OCI-LY1 (cell line): Measurements from ENCODE around the gene PARS2.

Experiments used
- H2AFZ ChIP-seq: fragments of 200-600 bp; sonication (generic), shearing (Covaris generic); 2 replicates; pipeline ENCODE4 v1.6.0; 2014; ENCODE audit warnings: antibody characterized with exemption, mild to moderate bottlenecking, low read length
- H3F3A ChIP-seq: fragments of 200-600 bp; sonication (generic), shearing (Covaris generic); 2 replicates; pipeline ENCODE4 v1.6.0; 2014; ENCODE audit warnings: mild to moderate bottlenecking, antibody characterized with exemption, low read length, moderate library complexity; ENCODE audit not compliant: insufficient read depth
- H3K27ac ChIP-seq: fragments of 200-600 bp; sonication (generic); 2 replicates; pipeline ENCODE4 v1.5.1; 2014; ENCODE audit warnings: low read length, mixed run types, mild to moderate bottlenecking, low read depth; ENCODE audit not compliant: poor library complexity, severe bottlenecking
- H3K27me3 ChIP-seq: fragments of 200-600 bp; sonication (generic); 2 replicates; pipeline ENCODE4 v1.6.0; 2014; ENCODE audit warnings: antibody characterized with exemption, mild to moderate bottlenecking, low read length, moderate library complexity; ENCODE audit not compliant: insufficient read depth
- H3K36me3 ChIP-seq: fragments of 200-600 bp; sonication (generic); 2 replicates; pipeline ENCODE4 v1.6.1; 2014; ENCODE audit warnings: mild to moderate bottlenecking, antibody characterized with exemption, low read length, moderate library complexity, mixed read lengths; ENCODE audit not compliant: insufficient read depth
- H3K4me1 ChIP-seq: fragments of 200-600 bp; sonication (generic); 2 replicates; pipeline ENCODE4 v1.5.1; 2014; ENCODE audit warnings: mild to moderate bottlenecking, low read length, moderate library complexity; ENCODE audit not compliant: insufficient read depth, severe bottlenecking
- H3K4me2 ChIP-seq: fragments of 200-600 bp; sonication (generic), shearing (Covaris generic); 2 replicates; pipeline ENCODE4 v1.6.1; 2014; ENCODE audit warnings: low read length
- H3K4me3 ChIP-seq: fragments of 200-600 bp; sonication (generic); 2 replicates; pipeline ENCODE4 v1.5.1; 2014; ENCODE audit warnings: low read length, low read depth, mild to moderate bottlenecking, mixed read lengths; ENCODE audit not compliant: poor library complexity, severe bottlenecking
- H3K79me2 ChIP-seq: fragments of 200-600 bp; shearing (Covaris generic); 2 replicates; pipeline ENCODE4 v1.6.1; 2016; ENCODE audit warnings: mixed run types, low read length, mixed read lengths; ENCODE audit not compliant: insufficient read depth
- H3K9ac ChIP-seq: fragments of 200-600 bp; sonication (generic), shearing (Covaris generic); 2 replicates; pipeline ENCODE4 v1.6.1; 2014; ENCODE audit warnings: mild to moderate bottlenecking, low read length, mixed read lengths
- H3K9me2 ChIP-seq: fragments of 200-600 bp; sonication (generic), shearing (Covaris generic); 2 replicates; pipeline ENCODE4 v1.6.1; 2014; ENCODE audit warnings: low read depth, mild to moderate bottlenecking, low read length, mixed read lengths
- H3K9me3 ChIP-seq: fragments of 200-600 bp; shearing (Covaris generic); 2 replicates; pipeline ENCODE4 v1.6.1; 2014; ENCODE audit warnings: low read length, mixed read lengths
- H4K20me1 ChIP-seq: fragments of 200-600 bp; sonication (generic), shearing (Covaris generic); 2 replicates; pipeline ENCODE4 v1.6.0; 2016; ENCODE audit warnings: mild to moderate bottlenecking, low read length; ENCODE audit not compliant: insufficient read depth
- CTCF ChIP-seq: fragments of 200-600 bp; sonication (generic), shearing (Covaris generic); IDR thresholded peaks from 2 replicates; pipeline ENCODE4 v1.5.1; 2017; ENCODE audit warnings: mild to moderate bottlenecking, antibody characterized with exemption, low read length, moderate library complexity, mixed read lengths
- EZH2 ChIP-seq: fragments of 200-600 bp; sonication (generic), shearing (Covaris generic); IDR thresholded peaks from 2 replicates; pipeline ENCODE4 v1.8.0; 2017; ENCODE audit warnings: borderline replicate concordance, mixed run types, mild to moderate bottlenecking, antibody characterized with exemption, low read length, moderate library complexity, mixed read lengths

PARS2 gene

GRCh38 chr1:54810153-54810942, 46.0 kb upstream of the PARS2 start:
- H3K4me1 ChIP-seq = no peaks in the 10 kb centered on the region
- TF ChIP-seq CTCF = peak; percentile 78
- TF ChIP-seq EZH2 = no peak
- no peaks in the 10 kb centered on the region for H3F3A ChIP-seq
- H3K9ac ChIP-seq = no peak overlapping the region
- H3K4me2 ChIP-seq = no peak overlapping the region
- H4K20me1 ChIP-seq = no peaks in the 10 kb centered on the region
- no peaks in the 10 kb centered on the region for H3K27me3 ChIP-seq
- no peaks in the 10 kb centered on the region for H3K79me2 ChIP-seq
- H3K4me3 ChIP-seq = no peak overlapping the region
- H3K27ac ChIP-seq = no peak overlapping the region
- H3K9me2 ChIP-seq = no peaks in the 10 kb centered on the region
- no peak overlapping the region for H2AFZ ChIP-seq
- H3K9me3 ChIP-seq = no peaks in the 10 kb centered on the region
- no peaks in the 10 kb centered on the region for H3K36me3 ChIP-seq

- no peaks in the 10 kb centered on the region for H3K79me2 ChIP-seq
- H3K36me3 ChIP-seq = no peaks in the 10 kb centered on the region
- no peak overlapping the region for H3K9ac ChIP-seq
These were observed 45.3 kb upstream of the PARS2 start for GRCh38 chr1:54809496-54810074.

GRCh38 chr1:54808443-54809207, 44.3 kb upstream of the PARS2 start:
- TF ChIP-seq CTCF = no peak; the same call in 1 of the 2 replicates
- no peak for TF ChIP-seq EZH2
- no peaks in the 10 kb centered on the region for H4K20me1 ChIP-seq
- H3K4me1 ChIP-seq = no peaks in the 10 kb centered on the region
- no peak overlapping the region for H2AFZ ChIP-seq
- no peaks in the 10 kb centered on the region for H3F3A ChIP-seq
- no peaks in the 10 kb centered on the region for H3K79me2 ChIP-seq
- H3K36me3 ChIP-seq = no peaks in the 10 kb centered on the region
- H3K9me2 ChIP-seq = no peaks in the 10 kb centered on the region
- no peak overlapping the region for H3K27ac ChIP-seq
- no peaks in the 10 kb centered on the region for H3K27me3 ChIP-seq
- no peak overlapping the region for H3K4me3 ChIP-seq
- no peaks in the 10 kb centered on the region for H3K9me3 ChIP-seq
- no peak overlapping the region for H3K9ac ChIP-seq
- H3K4me2 ChIP-seq = no peak overlapping the region

More at GRCh38 chr1:54809496-54810074, 45.3 kb upstream of the PARS2 start:
- Histone ChIP-seq H3K4me2 (no peak overlapping the region), H3K9me2 (no peaks in the 10 kb centered on the region), H3K4me1 (no peaks in the 10 kb centered on the region), H3K27me3 (no peaks in the 10 kb centered on the region), H4K20me1 (no peaks in the 10 kb centered on the region), H3F3A (no peaks in the 10 kb centered on the region), H3K27ac (no peak overlapping the region), H3K9me3 (no peaks in the 10 kb centered on the region), H2AFZ (no peak overlapping the region), H3K4me3 (no peak overlapping the region)
- TF ChIP-seq CTCF (no peak), EZH2 (no peak)
